ENCODE data around the gene TERT. TPM values are rescaled to one million over a fixed set of nuclear protein-coding genes. Genes with fewer than 3 reads are reported as not detected.
"Not testable (repeated sequence)": the region's sequence is repeated elsewhere in the genome, so short reads cannot be mapped to it uniquely, and the experiment has no call there.

Gene TERT
- total RNA-seq, 1 donor from 2014 or later: 0.28 TPM

DNA sequence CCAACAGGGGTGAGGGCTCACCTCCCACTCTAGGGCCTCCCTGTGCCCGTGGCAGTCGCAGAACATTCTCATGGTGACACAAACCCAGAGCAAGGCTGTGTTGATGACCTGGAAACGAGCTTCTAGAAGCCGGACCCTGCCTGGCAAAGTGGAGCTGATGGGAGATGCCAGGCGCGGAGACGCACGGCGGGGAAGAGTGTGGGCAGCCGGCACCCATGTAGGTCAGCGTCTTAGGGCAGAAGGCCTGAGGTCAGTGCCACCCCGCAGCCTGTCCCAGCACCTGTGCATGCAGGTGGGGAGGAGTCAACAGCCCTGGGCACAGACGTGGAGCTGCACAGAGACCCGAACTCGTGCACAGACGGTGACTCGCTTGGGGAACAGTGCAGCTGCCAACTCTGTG lies 64.3 kb downstream of the TERT start:
- TF ChIP-seq, protein P1, sequence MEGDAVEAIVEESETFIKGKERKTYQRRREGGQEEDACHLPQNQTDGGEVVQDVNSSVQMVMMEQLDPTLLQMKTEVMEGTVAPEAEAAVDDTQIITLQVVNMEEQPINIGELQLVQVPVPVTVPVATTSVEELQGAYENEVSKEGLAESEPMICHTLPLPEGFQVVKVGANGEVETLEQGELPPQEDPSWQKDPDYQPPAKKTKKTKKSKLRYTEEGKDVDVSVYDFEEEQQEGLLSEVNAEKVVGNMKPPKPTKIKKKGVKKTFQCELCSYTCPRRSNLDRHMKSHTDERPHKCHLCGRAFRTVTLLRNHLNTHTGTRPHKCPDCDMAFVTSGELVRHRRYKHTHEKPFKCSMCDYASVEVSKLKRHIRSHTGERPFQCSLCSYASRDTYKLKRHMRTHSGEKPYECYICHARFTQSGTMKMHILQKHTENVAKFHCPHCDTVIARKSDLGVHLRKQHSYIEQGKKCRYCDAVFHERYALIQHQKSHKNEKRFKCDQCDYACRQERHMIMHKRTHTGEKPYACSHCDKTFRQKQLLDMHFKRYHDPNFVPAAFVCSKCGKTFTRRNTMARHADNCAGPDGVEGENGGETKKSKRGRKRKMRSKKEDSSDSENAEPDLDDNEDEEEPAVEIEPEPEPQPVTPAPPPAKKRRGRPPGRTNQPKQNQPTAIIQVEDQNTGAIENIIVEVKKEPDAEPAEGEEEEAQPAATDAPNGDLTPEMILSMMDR (IDR thresholded peaks at IDR 0.05; ENCODE audit: unreplicated experiment): no peak
- H3K4me1 Mint-ChIP-seq (ENCODE audit: unreplicated experiment): no peaks in the 10 kb centered on the region

DNA sequence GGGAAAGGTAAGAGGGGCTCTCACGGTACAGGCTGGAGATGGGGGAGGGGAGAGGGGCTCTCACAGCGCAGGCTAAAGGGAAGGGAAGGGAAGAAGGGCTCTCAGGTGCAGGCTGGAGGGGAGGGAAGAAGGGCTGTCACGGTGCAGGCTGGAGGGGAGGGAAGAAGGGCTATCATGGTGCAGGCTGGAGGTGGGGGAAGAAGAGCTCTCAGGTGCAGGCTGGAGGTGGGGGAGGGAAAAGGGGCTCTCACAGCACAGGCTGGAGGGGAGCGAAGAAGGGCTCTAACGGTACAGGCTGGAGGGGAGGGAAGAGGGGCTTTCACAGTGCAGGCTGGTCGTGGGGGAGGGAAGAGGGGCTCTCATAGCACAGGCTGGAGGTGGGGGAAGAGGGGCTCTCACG lies 65.0 kb downstream of the TERT start:
- no peak overlapping the region for H3K27ac Mint-ChIP-seq (ENCODE audit: unreplicated experiment)
- no peak overlapping the region for H3K4me3 Mint-ChIP-seq (ENCODE audit: unreplicated experiment)
- no peaks in the 10 kb centered on the region for H3K4me1 Mint-ChIP-seq (ENCODE audit: unreplicated experiment)
- no peaks in the 10 kb centered on the region for H3K9me3 Mint-ChIP-seq (ENCODE audit: unreplicated experiment)
- no peak for DNase-seq (ENCODE audit: low spot score)
- TF ChIP-seq, protein P1 (IDR thresholded peaks at IDR 0.05; ENCODE audit: unreplicated experiment): no peak
- no peaks in the 10 kb centered on the region for H3K36me3 Mint-ChIP-seq (ENCODE audit: low read depth, unreplicated experiment)
- H3K27me3 Mint-ChIP-seq (ENCODE audit: unreplicated experiment): peaks cover 11% of the 10 kb centered on the region

More for the DNA sequence above, 64.3 kb downstream of the TERT start:
- no peak for DNase-seq (ENCODE audit: low spot score)
- Mint-ChIP-seq H3K4me3 (ENCODE audit: unreplicated experiment) (no peak overlapping the region), H3K9me3 (ENCODE audit: unreplicated experiment) (no peaks in the 10 kb centered on the region), H3K36me3 (ENCODE audit: low read depth, unreplicated experiment) (peaks cover under 1% of the 10 kb centered on the region), H3K27ac (ENCODE audit: unreplicated experiment) (no peak overlapping the region), H3K27me3 (ENCODE audit: unreplicated experiment) (peaks cover 11% of the 10 kb centered on the region)

DNA sequence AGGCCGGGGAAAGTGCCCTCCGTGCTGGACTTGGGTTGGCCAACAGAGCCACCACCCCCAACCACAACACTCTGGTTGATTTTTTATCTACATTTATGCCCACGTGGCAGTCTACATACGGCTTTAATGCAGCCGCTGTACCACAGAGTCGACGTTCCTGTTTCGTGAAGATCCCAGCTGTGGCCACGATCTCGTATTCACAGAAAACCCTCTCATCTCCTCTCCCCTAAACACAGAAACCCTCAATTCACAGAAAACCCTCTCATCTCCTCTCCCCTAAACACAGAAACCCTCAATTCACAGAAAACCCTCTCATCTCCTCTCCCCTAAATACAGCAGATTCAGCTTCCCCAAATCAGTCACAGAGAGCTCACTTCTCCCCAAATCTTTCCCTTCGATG lies 65.8 kb downstream of the TERT start:
- H3K4me3 Mint-ChIP-seq (ENCODE audit: unreplicated experiment); H3K27ac Mint-ChIP-seq (ENCODE audit: unreplicated experiment); H3K4me1 Mint-ChIP-seq (ENCODE audit: unreplicated experiment); DNase-seq (ENCODE audit: low spot score); H3K36me3 Mint-ChIP-seq (ENCODE audit: low read depth, unreplicated experiment); H3K9me3 Mint-ChIP-seq (ENCODE audit: unreplicated experiment): not testable (repeated sequence)
- peaks cover 11% of the 10 kb centered on the region for H3K27me3 Mint-ChIP-seq (ENCODE audit: unreplicated experiment)

DNA sequence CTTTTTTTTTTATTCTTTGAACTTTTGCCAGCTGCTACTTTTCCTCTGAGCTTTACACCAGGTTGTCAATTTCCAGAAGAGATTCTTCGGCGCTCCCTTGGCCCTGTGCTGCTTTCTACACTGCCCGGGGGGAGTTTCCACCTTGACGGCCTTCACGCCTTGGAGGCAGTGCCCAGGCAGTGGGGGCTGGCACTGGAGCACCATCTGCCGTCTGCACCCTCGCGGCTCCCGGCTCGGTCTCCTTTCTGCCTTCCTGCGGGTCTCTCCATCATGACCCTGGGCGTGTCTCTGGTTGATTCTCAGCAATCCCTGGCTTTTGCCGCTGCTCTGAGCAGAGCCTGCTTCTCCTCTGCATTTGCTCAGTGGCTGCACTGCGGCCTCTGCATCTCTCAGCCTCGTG lies 66.7 kb downstream of the TERT start:
- H3K27ac Mint-ChIP-seq (ENCODE audit: unreplicated experiment): no peak overlapping the region
- DNase-seq (ENCODE audit: low spot score): no peak
- H3K27me3 Mint-ChIP-seq (ENCODE audit: unreplicated experiment): peaks cover 13% of the 10 kb centered on the region
- no peaks in the 10 kb centered on the region for H3K9me3 Mint-ChIP-seq (ENCODE audit: unreplicated experiment)
- TF ChIP-seq, protein P1 (IDR thresholded peaks at IDR 0.05; ENCODE audit: unreplicated experiment): no peak
- no peak overlapping the region for H3K4me3 Mint-ChIP-seq (ENCODE audit: unreplicated experiment)
- no peaks in the 10 kb centered on the region for H3K36me3 Mint-ChIP-seq (ENCODE audit: low read depth, unreplicated experiment)
- no peaks in the 10 kb centered on the region for H3K4me1 Mint-ChIP-seq (ENCODE audit: unreplicated experiment)

DNA sequence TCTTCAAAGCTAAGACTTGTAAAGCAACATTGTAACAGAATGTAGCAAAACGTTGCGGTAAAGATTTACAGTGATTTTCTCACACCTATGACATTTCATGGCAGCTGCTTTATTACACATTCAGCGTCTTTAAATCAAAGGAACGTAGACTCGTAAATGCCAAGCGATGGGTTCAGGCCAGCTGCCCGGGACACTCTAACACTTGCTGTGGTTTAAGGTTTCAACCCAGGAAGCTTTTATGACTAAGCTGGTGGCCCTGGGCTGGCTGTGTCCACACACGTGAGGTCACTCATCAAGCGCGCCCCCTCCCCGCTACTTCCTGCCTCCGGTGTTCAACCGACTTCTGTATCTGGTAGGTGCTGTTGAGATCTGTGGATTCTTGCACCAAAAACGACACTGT lies 67.2 kb downstream of the TERT start:
- Mint-ChIP-seq H3K36me3 (ENCODE audit: low read depth, unreplicated experiment) (no peaks in the 10 kb centered on the region), H3K27ac (ENCODE audit: unreplicated experiment) (no peak overlapping the region), H3K9me3 (ENCODE audit: unreplicated experiment) (no peaks in the 10 kb centered on the region), H3K27me3 (ENCODE audit: unreplicated experiment) (peaks cover 13% of the 10 kb centered on the region), H3K4me3 (ENCODE audit: unreplicated experiment) (no peak overlapping the region), H3K4me1 (ENCODE audit: unreplicated experiment) (no peaks in the 10 kb centered on the region)
- no peak for DNase-seq (ENCODE audit: low spot score)
- TF ChIP-seq, protein P1 (IDR thresholded peaks at IDR 0.05; ENCODE audit: unreplicated experiment): no peak

All from endothelial cell (in vitro differentiated cells).